Measurements from ENCODE around the gene SLC9A7.
A peak's percentile ranks its signal among the peaks of the same experiment; 100 is the strongest.

SLC9A7 gene

DNA sequence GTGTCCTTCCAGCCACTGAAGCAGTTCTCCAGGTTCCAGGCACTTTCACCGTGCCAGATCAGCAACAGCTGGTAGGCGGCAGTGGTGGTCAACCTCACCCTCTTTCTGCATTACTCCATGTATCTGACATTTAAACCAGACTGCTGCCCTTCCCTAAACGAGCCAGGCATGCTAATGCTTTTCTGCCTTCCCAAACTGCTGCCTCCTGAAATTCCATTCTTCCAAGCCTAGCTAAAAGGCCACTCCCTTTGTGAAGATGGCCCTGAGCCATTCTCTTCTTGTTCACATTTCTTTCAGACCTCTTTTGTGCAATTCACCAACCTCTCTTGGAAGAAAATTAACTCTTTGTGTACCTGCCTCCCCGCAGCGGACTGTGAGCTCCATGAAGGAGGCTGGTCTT is 111.7 kb downstream of the SLC9A7 start:
- Histone ChIP-seq H3K27me3 (no peaks in the 10 kb centered on the region), H3K4me1 (no peaks in the 10 kb centered on the region), H3K4me3 (ENCODE audit: low read depth, low read length) (no peak overlapping the region), H3K9me3 (no peaks in the 10 kb centered on the region), H3K36me3 (no peaks in the 10 kb centered on the region)
- no peak for DNase-seq
- no peak for TF ChIP-seq CTCF (IDR thresholded peaks at IDR 0.05; ENCODE audit: low read depth, low read length)

DNA sequence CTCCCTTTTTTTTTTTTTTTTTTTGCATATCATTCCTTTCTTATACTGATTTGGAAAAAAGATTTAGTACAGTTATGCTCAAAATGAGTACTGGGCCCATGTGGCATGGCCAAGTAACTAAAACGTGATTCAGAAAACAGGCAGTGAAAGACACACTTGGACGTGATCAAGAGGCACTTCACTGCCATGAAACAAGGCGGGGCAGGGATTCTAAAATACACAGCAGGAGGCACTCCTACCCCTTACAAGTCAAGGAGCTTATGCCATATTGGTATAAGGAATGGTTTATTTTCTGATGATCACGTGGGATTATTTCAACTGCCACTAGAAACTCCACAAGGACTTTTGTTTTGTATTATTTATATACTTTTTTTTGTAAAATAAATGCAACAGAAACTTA is 113.3 kb downstream of the SLC9A7 start:
- no peak for DNase-seq
- no peak for TF ChIP-seq CTCF (IDR thresholded peaks at IDR 0.05; ENCODE audit: low read depth, low read length)
- Histone ChIP-seq H3K9me3 (no peaks in the 10 kb centered on the region), H3K4me3 (ENCODE audit: low read depth, low read length) (no peak overlapping the region), H3K4me1 (no peaks in the 10 kb centered on the region), H3K36me3 (no peaks in the 10 kb centered on the region), H3K27me3 (no peaks in the 10 kb centered on the region)

DNA sequence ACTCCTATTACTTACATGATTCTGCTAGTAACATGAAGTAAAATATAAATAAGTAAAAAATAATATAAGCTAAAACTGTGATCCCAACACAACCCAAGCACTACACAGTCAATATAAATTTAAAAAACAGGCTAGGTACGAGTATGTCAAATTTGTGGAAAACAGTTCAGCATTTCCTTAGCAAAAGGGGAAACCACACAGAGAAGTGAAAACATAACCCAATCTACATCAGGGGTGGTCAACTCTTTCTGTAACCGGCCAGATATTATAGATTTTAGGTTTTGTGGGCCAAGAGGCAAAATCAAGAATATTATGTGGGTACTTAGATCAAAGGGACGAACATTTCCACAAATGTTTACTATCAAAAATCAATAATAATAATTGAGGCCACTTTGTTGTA is 115.3 kb downstream of the SLC9A7 start:
- no peak for DNase-seq

DNA sequence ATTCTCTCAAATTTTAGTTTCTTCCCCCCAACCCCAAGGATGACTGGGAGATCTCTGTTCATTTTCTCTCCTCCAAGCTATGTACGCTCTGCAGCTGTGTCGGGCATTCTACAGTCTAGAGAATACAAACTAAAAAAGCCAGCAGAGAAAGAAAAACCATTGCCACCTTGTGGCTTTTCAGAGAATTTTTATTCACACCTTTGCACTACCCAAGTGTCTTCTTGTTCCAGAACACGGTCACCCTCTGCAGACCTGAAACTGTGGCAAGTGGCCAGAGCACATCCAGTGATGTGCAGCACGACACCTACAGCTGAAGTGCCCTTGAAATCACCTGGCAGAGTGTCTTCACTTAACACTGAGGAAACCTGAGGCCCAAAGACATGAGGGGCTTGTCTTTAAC is 116.8 kb downstream of the SLC9A7 start:
- TF ChIP-seq CTCF (IDR thresholded peaks at IDR 0.05; ENCODE audit: low read depth, low read length): peak; percentile 22; the same call in 1 of the 2 replicates
- Histone ChIP-seq H3K36me3 (no peaks in the 10 kb centered on the region), H3K9me3 (no peaks in the 10 kb centered on the region), H3K4me1 (no peaks in the 10 kb centered on the region), H3K4me3 (ENCODE audit: low read depth, low read length) (no peak overlapping the region), H3K27me3 (no peaks in the 10 kb centered on the region)
- DNase-seq: no peak

More for the DNA sequence above, 115.3 kb downstream of the SLC9A7 start:
- TF ChIP-seq CTCF (IDR thresholded peaks at IDR 0.05; ENCODE audit: low read depth, low read length): no peak
- Histone ChIP-seq H3K4me1 (no peaks in the 10 kb centered on the region), H3K27me3 (no peaks in the 10 kb centered on the region), H3K4me3 (ENCODE audit: low read depth, low read length) (no peak overlapping the region), H3K36me3 (no peaks in the 10 kb centered on the region), H3K9me3 (no peaks in the 10 kb centered on the region)

GRCh38 chrX:46637938-46638337 is 121.0 kb downstream of the SLC9A7 start:
- H3K9me3 ChIP-seq: no peaks in the 10 kb centered on the region
- DNase-seq: no peak
- no peaks in the 10 kb centered on the region for H3K36me3 ChIP-seq
- TF ChIP-seq CTCF (IDR thresholded peaks at IDR 0.05; ENCODE audit: low read depth, low read length): no peak
- no peaks in the 10 kb centered on the region for H3K27me3 ChIP-seq
- H3K4me1 ChIP-seq: no peaks in the 10 kb centered on the region
- H3K4me3 ChIP-seq (ENCODE audit: low read depth, low read length): no peak overlapping the region

GRCh38 chrX:46636223-46636622 is 122.7 kb downstream of the SLC9A7 start:
- Histone ChIP-seq H3K9me3 (no peaks in the 10 kb centered on the region), H3K27me3 (no peaks in the 10 kb centered on the region), H3K4me1 (no peaks in the 10 kb centered on the region), H3K36me3 (no peaks in the 10 kb centered on the region), H3K4me3 (ENCODE audit: low read depth, low read length) (no peak overlapping the region)
- no peak for DNase-seq
- TF ChIP-seq CTCF (IDR thresholded peaks at IDR 0.05; ENCODE audit: low read depth, low read length): no peak
